ENCODE results near the gene CALD1. TPM values are rescaled to one million over a fixed set of nuclear protein-coding genes. Genes with fewer than 3 reads are reported as not detected.

The CALD1 gene
- total and polyA plus RNA-seq, 10 donors = 42.4 to 333 (median 212) TPM

GRCh38 chr7:134763960-134764359 is 15.5 kb upstream of the CALD1 start:
- Histone ChIP-seq H3K27ac (no peak overlapping the region), H3K27me3 (replicated peaks in 1 of 7) (no peaks in the 10 kb centered on the region), H3K4me1 (peaks cover 0 to 23% (median 13%) of the 10 kb centered on the region in 6 donors), H3K9me3 (no peaks in the 10 kb centered on the region), H3K36me3 (no peaks in the 10 kb centered on the region), H3K4me3 (no peak overlapping the region)
- intact Hi-C loops (cut with DNase I; ENCODE audit: low total_unique reads) = no loop called here
- no peak for DNase-seq
- 92 to 95% (median 94%) methylated on average over 1 of the region's 1 CpG for WGBS, 5 donors
- TF ChIP-seq POLR2A (IDR thresholded peaks at IDR 0.05) = no peak
- TF ChIP-seq POLR2AphosphoS5 (IDR thresholded peaks at IDR 0.05) = no peak
- TF ChIP-seq CTCF (IDR thresholded peaks at IDR 0.05 in 8 of 11, conservative IDR thresholded peaks at IDR 0.05 in 3 of 11) = no peak

- H3K9me3 ChIP-seq = no peaks in the 10 kb centered on the region
- DNase-seq = no peak
- no peak overlapping the region for H3K27ac ChIP-seq
- H3K4me3 ChIP-seq = no peak overlapping the region
- 87 to 98% (median 96%) methylated on average over 1 of the region's 1 CpG for WGBS, 5 donors
- H3K36me3 ChIP-seq = no peaks in the 10 kb centered on the region
- intact Hi-C loops (cut with DNase I; ENCODE audit: low total_unique reads) = no loop called here
- H3K27me3 ChIP-seq (replicated peaks in 1 of 7) = no peaks in the 10 kb centered on the region
- peaks cover 0 to 23% (median 13%) of the 10 kb centered on the region in 6 donors for H3K4me1 ChIP-seq
- TF ChIP-seq POLR2AphosphoS5 (IDR thresholded peaks at IDR 0.05) = no peak
- TF ChIP-seq CTCF (IDR thresholded peaks at IDR 0.05 in 8 of 11, conservative IDR thresholded peaks at IDR 0.05 in 3 of 11) = no peak
- no peak for TF ChIP-seq POLR2A (IDR thresholded peaks at IDR 0.05)
These were observed 15.1 kb upstream of the CALD1 start for GRCh38 chr7:134764365-134764764.

GRCh38 chr7:134766779-134767519 is 12.5 kb upstream of the CALD1 start:
- intact Hi-C loops (cut with DNase I; ENCODE audit: low total_unique reads) = no loop called here
- no peaks in the 10 kb centered on the region for H3K27me3 ChIP-seq (replicated peaks in 1 of 7)
- no peak overlapping the region for H3K4me3 ChIP-seq
- H3K4me1 ChIP-seq = peaks cover 0 to 23% (median 13%) of the 10 kb centered on the region in 6 donors
- no peaks in the 10 kb centered on the region for H3K9me3 ChIP-seq
- no peak for TF ChIP-seq CTCF (IDR thresholded peaks at IDR 0.05 in 8 of 11, conservative IDR thresholded peaks at IDR 0.05 in 3 of 11)
- peak in 1 of 3 donors; percentile 17 for TF ChIP-seq POLR2AphosphoS5 (IDR thresholded peaks at IDR 0.05)
- H3K36me3 ChIP-seq = no peaks in the 10 kb centered on the region
- WGBS, 5 donors = 51 to 73% (median 58%) methylated on average over 15 of the region's 15 CpGs
- DNase-seq = no peak
- H3K27ac ChIP-seq = peak overlapping the region; percentile 24 to 74 (median 49)

GRCh38 chr7:134767520-134768168 is 11.8 kb upstream of the CALD1 start:
- Histone ChIP-seq H3K36me3 (no peaks in the 10 kb centered on the region), H3K27me3 (replicated peaks in 1 of 7) (no peaks in the 10 kb centered on the region), H3K9me3 (no peaks in the 10 kb centered on the region), H3K4me1 (peaks cover 0 to 23% (median 13%) of the 10 kb centered on the region in 6 donors), H3K4me3 (no peak overlapping the region), H3K27ac (peak overlapping the region; percentile 24 to 74 (median 49))
- intact Hi-C loops (cut with DNase I; ENCODE audit: low total_unique reads) = no loop called here
- 33 to 69% (median 59%) methylated on average over 5 of the region's 5 CpGs for WGBS, 5 donors
- no peak for TF ChIP-seq POLR2A (IDR thresholded peaks at IDR 0.05)
- TF ChIP-seq POLR2AphosphoS5 (IDR thresholded peaks at IDR 0.05) = peak in 1 of 3 donors; percentile 10
- DNase-seq = no peak

Measured in spleen (tissue), 11 donors.